ENCODE results near the gene PPIH.

DNA sequence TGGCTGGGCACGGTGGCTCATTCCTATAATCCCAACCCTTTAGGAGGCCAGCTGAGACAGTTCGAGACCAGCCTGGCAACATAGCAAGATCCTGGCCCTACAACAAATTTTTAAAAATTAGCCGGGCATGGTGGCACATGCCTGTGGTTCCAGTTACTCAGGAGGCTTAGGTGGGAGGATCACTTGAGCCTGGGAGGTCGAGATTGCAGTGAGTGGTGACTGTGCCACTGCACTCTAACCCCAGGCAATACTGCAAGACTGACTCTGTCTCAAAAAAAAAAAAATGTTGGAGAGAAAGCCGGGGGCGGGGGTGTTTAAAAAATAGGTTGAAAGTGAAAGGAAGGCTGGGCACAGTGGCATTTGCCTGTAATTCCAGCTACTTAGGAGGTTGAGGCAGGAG lies 65.3 kb downstream of the PPIH start:
- TF ChIP-seq CTCF (IDR thresholded peaks at IDR 0.05) (no peak), POLR2A (IDR thresholded peaks at IDR 0.05) (no peak)
